Measurements from ENCODE around the gene CFAP57. TPM values are rescaled to one million over a fixed set of nuclear protein-coding genes. Genes with fewer than 3 reads are reported as not detected.
A peak's percentile ranks its signal among the peaks of the same experiment; 100 is the strongest.

Gene CFAP57
- not detected for total RNA-seq

GRCh38 chr1:43171876-43172526 is at the start of gene CFAP57, which contains the start of gene EBNA1BP2:
Gene CFAP57 (plus strand): TSS chr1:43172330. CDS start chr1:43172754, 424 bp downstream.
Gene EBNA1BP2 (minus strand): TSS chr1:43172290. CDS start chr1:43172118, 172 bp downstream.
- Histone ChIP-seq H3K27ac (peak within 1 kb of the TSS in 3 of 4 donors; percentile 7 to 51 (median 50)), H3K4me1 (peaks cover 0 to 11% (median 5%) of the 10 kb centered on the region in 4 donors), H3K27me3 (no peaks in the 10 kb centered on the region), H3K9me3 (no peaks in the 10 kb centered on the region), H3K36me3 (peaks cover 0 to 32% (median 0%) of the 10 kb centered on the region in 3 donors), H3K4me3 (peak within 1 kb of the TSS; percentile 64 to 95 (median 78))
- TF ChIP-seq POLR2A (IDR thresholded peaks at IDR 0.05): peak in 1 of 2 donors; percentile 33
- TF ChIP-seq CTCF (IDR thresholded peaks at IDR 0.05): no peak
- peak; percentile 86 to 96 (median 92) for DNase-seq

GRCh38 chr1:43123031-43123430 is 49.1 kb upstream of the CFAP57 start:
- TF ChIP-seq POLR2A (IDR thresholded peaks at IDR 0.05): no peak
- no peak for TF ChIP-seq CTCF (IDR thresholded peaks at IDR 0.05)
- no peaks in the 10 kb centered on the region for H3K27me3 ChIP-seq
- H3K27ac ChIP-seq: no peak overlapping the region
- H3K9me3 ChIP-seq: no peaks in the 10 kb centered on the region
- no peak overlapping the region for H3K4me3 ChIP-seq
- no peak for DNase-seq
- no peaks in the 10 kb centered on the region for H3K4me1 ChIP-seq
- H3K36me3 ChIP-seq: no peaks in the 10 kb centered on the region

GRCh38 chr1:43128816-43129215 is 43.3 kb upstream of the CFAP57 start:
- DNase-seq: no peak
- H3K4me3 ChIP-seq: no peak overlapping the region
- no peak overlapping the region for H3K27ac ChIP-seq
- H3K36me3 ChIP-seq: no peaks in the 10 kb centered on the region
- H3K4me1 ChIP-seq: no peaks in the 10 kb centered on the region
- no peaks in the 10 kb centered on the region for H3K27me3 ChIP-seq
- no peak for TF ChIP-seq CTCF (IDR thresholded peaks at IDR 0.05)
- no peak for TF ChIP-seq POLR2A (IDR thresholded peaks at IDR 0.05)
- no peaks in the 10 kb centered on the region for H3K9me3 ChIP-seq

- Histone ChIP-seq H3K27me3 (no peaks in the 10 kb centered on the region), H3K4me1 (no peaks in the 10 kb centered on the region), H3K27ac (no peak overlapping the region), H3K36me3 (no peaks in the 10 kb centered on the region), H3K4me3 (no peak overlapping the region), H3K9me3 (no peaks in the 10 kb centered on the region)
- DNase-seq: no peak
- no peak for TF ChIP-seq CTCF (IDR thresholded peaks at IDR 0.05)
- TF ChIP-seq POLR2A (IDR thresholded peaks at IDR 0.05): no peak
Observed at GRCh38 chr1:43129426-43129825, 42.7 kb upstream of the CFAP57 start.

- DNase-seq: no peak
- Histone ChIP-seq H3K36me3 (no peaks in the 10 kb centered on the region), H3K9me3 (no peaks in the 10 kb centered on the region), H3K27ac (no peak overlapping the region), H3K4me1 (no peaks in the 10 kb centered on the region), H3K4me3 (no peak overlapping the region), H3K27me3 (no peaks in the 10 kb centered on the region)
- no peak for TF ChIP-seq CTCF (IDR thresholded peaks at IDR 0.05)
- no peak for TF ChIP-seq POLR2A (IDR thresholded peaks at IDR 0.05)
Observed at GRCh38 chr1:43134068-43134467, 38.1 kb upstream of the CFAP57 start.

Measured in Peyer's patch (tissue), 4 donors.